MM.1S (cell line): Measurements from ENCODE around the gene C21orf91.

ENCODE experiments used
- DNase-seq: peaks from one replicate; pipeline ENCODE4 v3.0.0-alpha.2; 2015
- H2AFZ ChIP-seq: fragments of 300-600 bp; sonication (generic); 2 replicates; pipeline ENCODE4 v1.6.0; 2016; ENCODE audit warnings: antibody characterized with exemption, low read length
- H3F3A ChIP-seq: fragments of 300-600 bp; sonication (generic); 2 replicates; pipeline ENCODE4 v1.6.1; 2016; ENCODE audit warnings: mild to moderate bottlenecking, antibody characterized with exemption, low read length, moderate library complexity, mixed read lengths; ENCODE audit not compliant: insufficient read depth
- H3K27ac ChIP-seq: fragments of 300-600 bp; sonication (generic); 2 replicates; pipeline ENCODE4 v1.5.1; 2016; ENCODE audit warnings: mild to moderate bottlenecking, low read length
- H3K27me3 ChIP-seq: fragments of 300-600 bp; sonication (generic); replicated peaks from 2 replicates; pipeline ENCODE4 v1.6.0; 2016; ENCODE audit warnings: low read length; ENCODE audit not compliant: insufficient read depth
- H3K36me3 ChIP-seq: fragments of 300-600 bp; sonication (generic); replicated peaks from 2 replicates; pipeline ENCODE4 v1.6.1; 2016; ENCODE audit warnings: mild to moderate bottlenecking, low read length, mixed read lengths; ENCODE audit not compliant: insufficient read depth
- H3K4me1 ChIP-seq: fragments of 300-600 bp; sonication (generic); 2 replicates; pipeline ENCODE4 v1.6.1; 2016; ENCODE audit warnings: low read length, mixed read lengths
- H3K4me2 ChIP-seq: fragments of 300-600 bp; sonication (generic); 2 replicates; pipeline ENCODE4 v1.6.0; 2016; ENCODE audit warnings: low read depth, low read length
- H3K4me3 ChIP-seq: fragments of 300-600 bp; sonication (generic); 2 replicates; pipeline ENCODE4 v1.5.1; 2016; ENCODE audit warnings: low read length, mixed read lengths
- H3K79me2 ChIP-seq: fragments of 300-600 bp; sonication (generic); 2 replicates; pipeline ENCODE4 v1.6.1; 2016; ENCODE audit warnings: mixed run types, low read length, mixed read lengths
- H3K9ac ChIP-seq: fragments of 300-600 bp; sonication (generic); 2 replicates; pipeline ENCODE4 v1.6.1; 2016; ENCODE audit warnings: low read length, mixed read lengths
- H3K9me2 ChIP-seq: fragments of 300-600 bp; sonication (generic); replicated peaks from 2 replicates; pipeline ENCODE4 v1.6.1; 2016; ENCODE audit warnings: mild to moderate bottlenecking, low read length, mixed read lengths; ENCODE audit not compliant: insufficient read depth
- H3K9me3 ChIP-seq: fragments of 300-600 bp; sonication (generic); replicated peaks from 2 replicates; pipeline ENCODE4 v1.6.1; 2016; ENCODE audit warnings: mild to moderate bottlenecking, low read length, mixed read lengths; ENCODE audit not compliant: insufficient read depth
- H4K20me1 ChIP-seq: fragments of 300-600 bp; sonication (generic); 2 replicates; pipeline ENCODE4 v1.6.1; 2016; ENCODE audit warnings: mild to moderate bottlenecking, low read length, moderate library complexity, mixed read lengths; ENCODE audit not compliant: insufficient read depth
- EZH2 ChIP-seq: fragments of 300-600 bp; sonication (generic); optimal IDR thresholded peaks from 2 replicates; pipeline ENCODE3; 2017; ENCODE audit warnings: low read depth, mild to moderate bottlenecking, antibody characterized with exemption, low read length, mixed read lengths
- EZH2phosphoT487 ChIP-seq: fragments of 300-600 bp; sonication (generic); IDR thresholded peaks from 2 replicates; pipeline ENCODE4 v1.6.1; 2018; ENCODE audit warnings: antibody characterized with exemption, low read length
- TF ChIP-seq, protein P1 (sequence below): fragments of 300-600 bp; sonication (generic); IDR thresholded peaks from 2 replicates; pipeline ENCODE4 v1.5.1; 2016; ENCODE audit warnings: antibody characterized with exemption, low read length, mixed read lengths

Gene C21orf91

GRCh38 chr21:17798796-17799195, 20.4 kb downstream of the C21orf91 start:
- no peak for DNase-seq
- H2AFZ ChIP-seq, result no peak overlapping the region
- H3K4me2 ChIP-seq, result no peak overlapping the region
- H3K27ac ChIP-seq, result no peak overlapping the region
- H3F3A ChIP-seq, result peaks cover 19% of the 10 kb centered on the region
- H3K9me2 ChIP-seq, result no peaks in the 10 kb centered on the region
- no peak overlapping the region for H3K9ac ChIP-seq
- peaks cover 93% of the 10 kb centered on the region for H3K79me2 ChIP-seq
- H3K27me3 ChIP-seq, result no peaks in the 10 kb centered on the region
- H3K9me3 ChIP-seq, result no peaks in the 10 kb centered on the region
- TF ChIP-seq, protein P1, sequence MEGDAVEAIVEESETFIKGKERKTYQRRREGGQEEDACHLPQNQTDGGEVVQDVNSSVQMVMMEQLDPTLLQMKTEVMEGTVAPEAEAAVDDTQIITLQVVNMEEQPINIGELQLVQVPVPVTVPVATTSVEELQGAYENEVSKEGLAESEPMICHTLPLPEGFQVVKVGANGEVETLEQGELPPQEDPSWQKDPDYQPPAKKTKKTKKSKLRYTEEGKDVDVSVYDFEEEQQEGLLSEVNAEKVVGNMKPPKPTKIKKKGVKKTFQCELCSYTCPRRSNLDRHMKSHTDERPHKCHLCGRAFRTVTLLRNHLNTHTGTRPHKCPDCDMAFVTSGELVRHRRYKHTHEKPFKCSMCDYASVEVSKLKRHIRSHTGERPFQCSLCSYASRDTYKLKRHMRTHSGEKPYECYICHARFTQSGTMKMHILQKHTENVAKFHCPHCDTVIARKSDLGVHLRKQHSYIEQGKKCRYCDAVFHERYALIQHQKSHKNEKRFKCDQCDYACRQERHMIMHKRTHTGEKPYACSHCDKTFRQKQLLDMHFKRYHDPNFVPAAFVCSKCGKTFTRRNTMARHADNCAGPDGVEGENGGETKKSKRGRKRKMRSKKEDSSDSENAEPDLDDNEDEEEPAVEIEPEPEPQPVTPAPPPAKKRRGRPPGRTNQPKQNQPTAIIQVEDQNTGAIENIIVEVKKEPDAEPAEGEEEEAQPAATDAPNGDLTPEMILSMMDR, result no peak
- TF ChIP-seq EZH2 (no peak), EZH2phosphoT487 (no peak)
- no peaks in the 10 kb centered on the region for H4K20me1 ChIP-seq
- peaks cover 26% of the 10 kb centered on the region for H3K4me1 ChIP-seq
- peaks cover 4% of the 10 kb centered on the region; the same call in 1 of the 2 replicates for H3K36me3 ChIP-seq
- H3K4me3 ChIP-seq, result no peak overlapping the region

GRCh38 chr21:17797967-17798366, 21.2 kb downstream of the C21orf91 start:
- no peak for DNase-seq
- Histone ChIP-seq H3K9ac (no peak overlapping the region), H3K79me2 (peaks cover 93% of the 10 kb centered on the region), H3K27ac (no peak overlapping the region), H3K9me2 (no peaks in the 10 kb centered on the region), H3K9me3 (no peaks in the 10 kb centered on the region), H3K4me2 (no peak overlapping the region), H3K36me3 (peaks cover 4% of the 10 kb centered on the region; the same call in 1 of the 2 replicates), H3F3A (peaks cover 19% of the 10 kb centered on the region), H3K4me3 (no peak overlapping the region), H3K27me3 (no peaks in the 10 kb centered on the region), H3K4me1 (peaks cover 26% of the 10 kb centered on the region), H2AFZ (no peak overlapping the region), H4K20me1 (no peaks in the 10 kb centered on the region)
- TF ChIP-seq EZH2, result no peak
- TF ChIP-seq, protein P1, result no peak
- no peak for TF ChIP-seq EZH2phosphoT487

DNA sequence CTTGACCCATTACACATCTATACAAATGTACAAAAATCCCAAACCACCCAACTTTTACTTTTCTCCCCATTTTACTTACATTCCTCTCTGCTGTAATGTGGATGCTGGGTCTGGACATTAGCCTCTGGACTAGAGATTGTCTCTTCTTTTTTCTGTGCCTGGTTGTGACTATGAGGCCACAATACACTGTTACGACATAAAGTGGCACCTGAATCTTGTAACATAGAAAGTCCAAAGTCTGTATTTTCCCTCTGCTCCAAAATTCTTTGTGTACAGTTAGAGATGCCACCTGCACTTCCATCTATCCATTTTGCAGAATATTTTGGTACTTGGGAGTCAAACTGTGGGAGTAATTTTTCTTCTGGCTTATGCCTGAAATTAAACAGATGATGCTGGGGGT, 22.7 kb downstream of the C21orf91 start:
- no peak for TF ChIP-seq EZH2
- TF ChIP-seq, protein P1, result no peak
- TF ChIP-seq EZH2phosphoT487, result no peak
- peak overlapping the region; percentile 45; the same call in 1 of the 2 replicates for H3K27ac ChIP-seq
- H3K27me3 ChIP-seq, result no peaks in the 10 kb centered on the region
- peaks cover 19% of the 10 kb centered on the region for H3F3A ChIP-seq
- no peaks in the 10 kb centered on the region for H4K20me1 ChIP-seq
- H3K4me3 ChIP-seq, result no peak overlapping the region
- H3K36me3 ChIP-seq, result peaks cover 3% of the 10 kb centered on the region; the same call in 1 of the 2 replicates
- no peak overlapping the region for H2AFZ ChIP-seq
- DNase-seq, result no peak
- peaks cover 91% of the 10 kb centered on the region for H3K79me2 ChIP-seq
- no peak overlapping the region for H3K4me2 ChIP-seq
- H3K9ac ChIP-seq, result no peak overlapping the region
- no peaks in the 10 kb centered on the region for H3K9me2 ChIP-seq
- H3K4me1 ChIP-seq, result peaks cover 31% of the 10 kb centered on the region
- H3K9me3 ChIP-seq, result no peaks in the 10 kb centered on the region
